GM12878 (cell line): Measurements from ENCODE around the gene CDK5RAP3. TPM values are rescaled to one million over a fixed set of nuclear protein-coding genes. Genes with fewer than 3 reads are reported as not detected.

Source experiments
- ATAC-seq: fragments of 200-7000 bp; cut with Tn5 transposase; 3 replicates; pipeline ENCODE4 v1.9.1; 2020; ENCODE audit warnings: mild to moderate bottlenecking, moderate library complexity
- BruUV-seq: library from RNA; stranded (reverse); fragments of 400-500 nt; replicated peaks from 2 replicates; lab custom pipeline; 2021; lab: Mats Ljungman, UMichigan
- CTCF ChIA-PET: fragments of 300-600 bp; sonication (Branson Sonifier 250); formaldehyde crosslinking; extraction: SDS; loops from one replicate; lab custom pipeline; 2021; ENCODE audit warnings: inconsistent platforms; lab: Yijun Ruan, JAX
- POLR2A ChIA-PET: fragments of 350-600 bp; formaldehyde crosslinking; extraction: SDS; loops from one replicate; lab custom pipeline; 2021; ENCODE audit warnings: inconsistent platforms; lab: Charles Lee
- RAD21 ChIA-PET: fragments of 300-600 bp; sonication (Branson Sonifier 250); formaldehyde crosslinking; loops from one replicate; lab custom pipeline; 2023; ENCODE audit warnings: antibody characterized with exemption; ENCODE audit not compliant: unreplicated experiment; lab: Charles Lee
- SMC1A ChIA-PET: fragments of 300-600 bp; sonication (Branson Sonifier 250); formaldehyde crosslinking; loops from one replicate; lab custom pipeline; 2023; ENCODE audit not compliant: unreplicated experiment, uncharacterized antibody; lab: Charles Lee
- DNase-seq: peaks from one replicate; pipeline ENCODE4 v3.0.0-alpha.2; 2011; ENCODE audit warnings: low read depth, low spot score
- FAIRE-seq: peaks from 3 replicates; lab custom pipeline; 2011; peaks lifted over from hg19 to GRCh38; lab: Jason Lieb, UNC
- H2AFZ ChIP-seq: 2 replicates; pipeline ENCODE4 v1.6.0; 2011; ENCODE audit warnings: low read depth, low read length, control low read depth; ENCODE audit not compliant: control insufficient read depth
- H3K27ac ChIP-seq: 2 replicates; pipeline ENCODE4 v1.5.1; 2011; ENCODE audit warnings: control low read depth; ENCODE audit not compliant: control insufficient read depth, insufficient read depth
- H3K27me3 ChIP-seq, 2 experiments: replicated peaks in 1 of 2; 2 replicates each; pipeline versions ENCODE4 v1.6.0 to v1.6.1; 2011; ENCODE audit warnings: low read length in 1 of 2; ENCODE audit not compliant: control insufficient read depth in 2 of 2, insufficient read depth in 2 of 2
- H3K36me3 ChIP-seq, 2 experiments: 2 replicates each; pipeline ENCODE4 v1.5.1; 2011; ENCODE audit warnings: low read length in 1 of 2; ENCODE audit not compliant: control insufficient read depth in 2 of 2, insufficient read depth in 2 of 2
- H3K4me1 ChIP-seq: 2 replicates; pipeline ENCODE4 v1.6.1; 2011; ENCODE audit warnings: mild to moderate bottlenecking, low read length, moderate library complexity, mixed read lengths; ENCODE audit not compliant: control insufficient read depth, insufficient read depth
- H3K4me2 ChIP-seq: 2 replicates; pipeline ENCODE4 v1.6.0; 2011; ENCODE audit warnings: control low read depth; ENCODE audit not compliant: control insufficient read depth, insufficient read depth
- H3K4me3 ChIP-seq: fragments of 200-600 bp; sonication (generic); 2 replicates; pipeline ENCODE4 v1.5.1; 2016
- H3K79me2 ChIP-seq: 2 replicates; pipeline ENCODE4 v1.6.0; 2011; ENCODE audit warnings: low read length; ENCODE audit not compliant: control insufficient read depth, insufficient read depth
- H3K9ac ChIP-seq: 2 replicates; pipeline ENCODE4 v1.8.0; 2011; ENCODE audit warnings: low read length, control low read depth, mixed read lengths; ENCODE audit not compliant: control insufficient read depth, insufficient read depth
- H3K9me3 ChIP-seq: replicated peaks from 3 replicates; pipeline ENCODE4 v1.5.1; 2011; ENCODE audit warnings: mild to moderate bottlenecking, low read length; ENCODE audit not compliant: control insufficient read depth, insufficient read depth
- H4K20me1 ChIP-seq: 2 replicates; pipeline ENCODE4 v1.6.0; 2011; ENCODE audit not compliant: control insufficient read depth, insufficient read depth
- CUX1 ChIP-seq: IDR thresholded peaks from 2 replicates; pipeline ENCODE4 v1.6.1; 2012; ENCODE audit warnings: improper control_type of control experiment, low read depth, low read length; ENCODE audit not compliant: insufficient replicate concordance
- MTA3 ChIP-seq: IDR thresholded peaks from 2 replicates; pipeline ENCODE4 v1.6.1; 2012; ENCODE audit warnings: low read length, inconsistent platforms, borderline replicate concordance
- whole genome bisulfite sequencing: methylation state at CpG from one replicate; pipeline ENCODE4 v1.1.6; 2016; ENCODE audit warnings: low lambda C conversion rate; ENCODE audit not compliant: insufficient replicate concordance, insufficient coverage; ENCODE audit errors: missing lambda C conversion rate; 5-methylcytosine and 5-hydroxymethylcytosine counted together
- in situ Hi-C: fragments of 300-500 bp; cut with MboI; formaldehyde crosslinking; loops from 9 replicates; pipeline ENCODE4 v1.14.3; 2018; ENCODE audit warnings: mixed read lengths
- intact Hi-C: fragments of 100-400 bp; cut with micrococcal nuclease; formaldehyde crosslinking; loops from one replicate; pipeline ENCODE4 v1.14.2; 2022; ENCODE audit not compliant: unreplicated experiment
- polyA plus RNA-seq, 11 experiments: library from polyadenylated mRNA; depleted of rRNA in 4 of 11; unstranded in 6 of 11; stranded (reverse) in 5 of 11; fragments of >200 nt; fragmentation: Nextera tagmentation in 4 of 11; fragmentation: Illumina TruSeq in 1 of 11; extraction: Ambion mirVana in 4 of 11; extraction: Trizol in 1 of 11; gene quantifications; 1 replicate in 1 of 11; 2 replicates in 10 of 11; pipeline versions ENCODE4 v1.2.1 to v1.2.3, GENCODE V29; 2011 to 2016; ENCODE audit warnings: inconsistent platforms in 2 of 11, missing spikeins in 2 of 11, low read depth in 1 of 11
- total RNA-seq, 4 experiments: library from RNA; depleted of rRNA in 3 of 4; stranded (reverse); fragments of >200 nt in 3 of 4; fragmentation: Illumina TruSeq in 1 of 4; extraction: Trizol in 1 of 4; gene quantifications; 2 replicates each; pipeline versions ENCODE4 v1.2.1 to v1.2.3, GENCODE V29; 2013 to 2021

Gene CDK5RAP3
- total and polyA plus RNA-seq, 10 of the 15 experiments (the other 5 are each of a cell fraction or from before 2014, with no cell fraction given), result 69.4 to 237 (median 160) TPM

- H3K9ac ChIP-seq, result no peak overlapping the region
- FAIRE-seq (no peak), ATAC-seq (no peak), DNase-seq (no peak)
- RAD21 ChIA-PET, result no interaction called here
- H3K4me1 ChIP-seq, result no peaks in the 10 kb centered on the region
- no peaks in the 10 kb centered on the region for H4K20me1 ChIP-seq
- no peaks in the 10 kb centered on the region for H3K9me3 ChIP-seq
- 93% methylated on average over 23 of the region's 23 CpGs for WGBS
- H3K27me3 ChIP-seq, result no peaks in the 10 kb centered on the region
- CTCF ChIA-PET, result interaction anchor here (1.0 kb wide), 2 partner anchors 13 to 16 kb away, joined by 3 to 7 read pairs; partner anchors contain the start of gene PNPO
- H3K27ac ChIP-seq, result no peak overlapping the region
- in situ Hi-C loops, result no loop called here
- H3K4me3 ChIP-seq, result no peak overlapping the region
- peaks cover 4 to 10% of the 10 kb centered on the region in 2 experiments; a peak in 3 of 4 replicates for H3K36me3 ChIP-seq
- intact Hi-C loops, result no loop called here
- POLR2A ChIA-PET, result interaction anchor here (0.7 to 0.8 kb wide), 2 partner anchors 30 to 1049 kb away, joined by 3 to 4 read pairs; partner anchors contain the start of gene SP2
- BruUV-seq, result no TSS peak
- H3K4me2 ChIP-seq, result no peak overlapping the region
- H3K79me2 ChIP-seq, result no peaks in the 10 kb centered on the region
- SMC1A ChIA-PET, result interaction anchor here (0.5 kb wide), 1 partner anchor 512 kb away, joined by 3 read pairs; no protein-coding TSS in a partner anchor
- TF ChIP-seq CUX1, result no peak
- TF ChIP-seq MTA3, result no peak
- no peak overlapping the region for H2AFZ ChIP-seq
These were observed 45.9 kb upstream of the CDK5RAP3 start for GRCh38 chr17:47924785-47925677.
